Mesodermal cell (in vitro differentiated cells): ENCODE measurements around the gene DPT.

Experiments
- H3K27ac ChIP-seq: 2 replicates; pipeline ENCODE4 v1.7.0; 2013; ENCODE audit warnings: mild to moderate bottlenecking, low read depth, low read length, moderate library complexity; ENCODE audit not compliant: severe bottlenecking
- H3K36me3 ChIP-seq: 2 replicates; pipeline ENCODE4 v1.7.1; 2013; ENCODE audit warnings: mild to moderate bottlenecking, low read length, moderate library complexity; ENCODE audit not compliant: control insufficient read depth, insufficient read depth
- H3K4me1 ChIP-seq: one replicate; pipeline ENCODE4 v1.7.1; 2013; ENCODE audit warnings: mild to moderate bottlenecking, low read length; ENCODE audit not compliant: insufficient read depth, control insufficient read depth, poor library complexity, severe bottlenecking
- H3K4me3 ChIP-seq: 2 replicates; pipeline ENCODE4 v1.7.0; 2013; ENCODE audit warnings: low read length, control low read depth, mild to moderate bottlenecking; ENCODE audit not compliant: insufficient read depth, poor library complexity, severe bottlenecking; ENCODE audit errors: extremely low read depth
- H3K9me3 ChIP-seq: 2 replicates; pipeline ENCODE4 v1.7.1; 2013; ENCODE audit warnings: mild to moderate bottlenecking, low read length, moderate library complexity; ENCODE audit not compliant: control insufficient read depth
- WGBS, 2 experiments: methylation state at CpG; one replicate each; pipeline ENCODE4 v1.1.5; 2013; ENCODE audit warnings: missing lambda C conversion rate in 2 of 2; ENCODE audit not compliant: insufficient coverage in 2 of 2; 5-methylcytosine and 5-hydroxymethylcytosine counted together

The DPT gene

DNA sequence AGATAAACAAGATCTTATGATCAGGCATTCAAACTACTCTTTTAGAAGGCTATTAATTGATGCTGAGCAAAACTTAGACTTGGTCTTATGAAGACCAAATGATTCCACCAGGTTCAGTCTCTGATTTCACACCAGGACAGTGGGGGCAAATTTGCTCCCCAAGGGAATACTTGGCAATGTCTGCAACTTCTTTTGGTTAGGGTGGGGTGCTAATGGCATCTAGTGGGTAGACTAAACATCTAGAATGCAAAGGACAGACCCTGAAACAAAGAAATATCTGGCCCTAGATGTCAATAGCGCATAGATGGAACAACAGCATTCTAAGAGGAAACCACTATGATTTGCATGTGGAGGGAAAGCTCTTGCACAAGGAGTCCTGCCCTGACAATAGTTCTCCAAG lies 30.6 kb downstream of the DPT start:
- no peaks in the 10 kb centered on the region for H3K36me3 ChIP-seq
- WGBS, 2 experiments = 43 to 83% methylated on average over 1 of the region's 1 CpG

DNA sequence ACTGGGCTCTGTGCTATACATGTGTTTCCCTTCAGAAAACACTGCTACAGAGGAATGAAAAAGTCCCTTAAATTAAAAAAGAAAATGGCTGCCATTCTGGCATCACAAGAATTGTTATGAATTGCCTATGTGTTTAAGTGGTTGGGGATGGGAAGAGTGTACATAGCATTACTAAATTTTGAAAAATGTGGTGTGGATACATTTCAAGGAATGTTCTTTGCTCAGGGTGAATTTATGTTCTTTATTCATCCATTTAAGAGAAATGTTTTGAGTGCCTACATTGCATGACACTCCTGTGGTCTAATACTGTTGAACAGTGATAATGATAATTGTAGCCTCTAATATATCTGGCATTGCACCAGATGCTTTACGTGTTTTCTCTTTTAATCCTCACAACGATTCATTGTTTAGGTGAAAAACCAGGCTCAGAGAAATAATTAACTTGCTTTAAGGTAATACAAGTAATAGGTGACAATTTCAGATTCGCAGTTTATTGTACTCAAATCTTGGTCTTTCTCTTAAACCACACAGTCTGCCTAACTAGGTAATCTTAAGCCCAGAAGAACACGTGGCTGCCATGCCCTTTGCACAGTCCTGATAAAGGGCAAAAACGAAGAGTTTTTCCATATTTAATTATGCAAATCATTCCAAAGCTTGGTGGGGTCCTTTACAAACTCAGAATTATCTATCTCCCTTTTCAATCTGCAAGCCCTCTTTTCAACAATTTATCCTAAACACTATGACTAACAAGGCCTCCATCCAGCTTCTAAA lies 31.5 kb downstream of the DPT start:
- H3K4me1 ChIP-seq = no peaks in the 10 kb centered on the region
- no peaks in the 10 kb centered on the region for H3K9me3 ChIP-seq
- WGBS, 2 experiments = 91% methylated on average over 2 to 3 of the region's 5 CpGs
- no peaks in the 10 kb centered on the region for H3K36me3 ChIP-seq
- H3K4me3 ChIP-seq = no peak overlapping the region
- H3K27ac ChIP-seq = no peak overlapping the region

More for the DNA sequence above, 30.6 kb downstream of the DPT start:
- Histone ChIP-seq H3K4me1 (no peaks in the 10 kb centered on the region), H3K4me3 (no peak overlapping the region), H3K9me3 (no peaks in the 10 kb centered on the region), H3K27ac (no peak overlapping the region)

DNA sequence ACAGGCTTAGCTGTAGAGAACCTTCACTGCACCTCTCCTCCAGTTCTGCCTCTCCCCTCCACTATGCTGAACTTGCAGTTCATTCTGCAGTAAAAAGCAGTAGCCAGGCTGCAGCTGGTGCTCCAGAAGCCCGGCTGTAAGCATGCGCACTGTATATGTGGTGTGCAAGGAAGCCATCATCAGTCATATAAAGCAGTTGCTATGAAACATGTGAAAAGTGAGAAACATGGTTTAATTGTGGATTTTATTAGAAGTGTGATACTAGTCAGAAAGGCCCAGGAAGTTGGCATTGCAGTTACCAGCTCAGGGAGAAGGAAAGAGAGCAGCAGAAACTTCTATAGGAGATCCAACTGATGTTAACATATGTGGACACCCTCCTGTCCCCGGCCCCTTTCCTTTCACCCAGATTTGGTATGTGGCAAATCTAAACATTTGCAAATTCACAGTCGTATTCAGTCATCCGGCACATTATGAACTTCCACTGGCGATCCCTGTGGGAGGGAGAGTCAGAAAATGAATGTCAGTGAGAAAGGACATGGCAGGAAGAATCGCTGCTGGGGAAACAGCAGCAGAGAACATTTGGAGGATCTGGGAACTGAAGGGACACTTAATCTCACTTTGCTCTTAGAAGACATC lies 32.8 kb downstream of the DPT start:
- Histone ChIP-seq H3K9me3 (no peaks in the 10 kb centered on the region), H3K4me3 (no peak overlapping the region), H3K36me3 (no peaks in the 10 kb centered on the region), H3K27ac (no peak overlapping the region), H3K4me1 (no peaks in the 10 kb centered on the region)
- 77 to 93% methylated on average over 4 to 7 of the region's 7 CpGs for WGBS, 2 experiments

DNA sequence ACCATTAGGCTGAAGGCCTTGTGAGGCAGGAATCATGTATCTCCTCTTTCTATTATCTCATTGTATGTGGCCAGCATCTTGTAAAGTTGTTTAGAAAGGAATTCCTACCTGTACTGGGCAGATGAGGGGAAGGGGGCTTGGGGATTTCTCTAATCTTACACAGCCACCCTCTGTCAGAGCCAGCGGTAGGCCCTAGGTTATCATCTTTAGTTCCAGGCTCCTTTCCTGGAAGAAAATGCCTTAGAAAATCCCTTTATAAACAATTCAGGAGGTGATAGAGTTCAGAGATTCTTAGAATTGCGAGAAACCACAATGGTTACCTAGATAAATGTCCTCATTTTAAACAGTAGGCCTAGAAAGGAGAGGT lies 35.2 kb downstream of the DPT start:
- no CpG with 5 or more reads among the region's 2 CpGs for WGBS, 2 experiments
- H3K4me1 ChIP-seq = peaks cover 8% of the 10 kb centered on the region
- H3K27ac ChIP-seq = no peak overlapping the region

DNA sequence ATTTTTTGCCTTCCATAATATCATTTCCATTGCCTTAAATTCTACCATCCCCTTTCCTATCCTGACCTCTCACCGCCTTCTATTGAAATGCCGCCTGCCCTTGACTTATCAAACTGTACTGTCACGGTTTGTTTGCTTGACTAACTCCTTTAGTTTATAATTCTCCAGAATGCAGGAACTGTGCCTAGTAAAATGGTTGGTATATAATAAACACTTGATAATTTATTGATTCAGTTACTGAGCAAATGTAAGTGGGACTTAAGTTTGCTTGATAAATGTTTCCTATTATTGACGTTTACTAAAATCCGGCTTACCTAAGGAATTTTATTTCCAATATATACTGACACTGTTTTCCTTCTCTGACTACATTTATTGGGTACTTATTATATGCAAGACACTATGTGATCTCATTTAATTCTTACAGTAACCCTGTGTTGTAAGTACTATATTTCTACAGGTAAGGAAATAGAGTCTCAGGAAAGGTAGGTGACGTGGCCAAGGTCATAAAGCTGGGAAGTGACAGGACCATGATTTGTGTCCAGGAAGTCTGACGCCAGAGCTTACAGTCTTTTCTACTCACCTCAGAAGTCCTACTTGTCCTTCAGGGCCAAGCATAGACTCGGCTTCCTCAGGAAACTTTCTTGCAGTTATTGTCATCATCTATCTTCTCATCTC lies 35.7 kb downstream of the DPT start:
- no peak overlapping the region for H3K4me3 ChIP-seq
- H3K36me3 ChIP-seq = no peaks in the 10 kb centered on the region
- 58 to 88% methylated on average over 2 to 5 of the region's 8 CpGs for WGBS, 2 experiments
- H3K9me3 ChIP-seq = no peaks in the 10 kb centered on the region
- peaks cover 8% of the 10 kb centered on the region for H3K4me1 ChIP-seq
- H3K27ac ChIP-seq = no peak overlapping the region

More for the DNA sequence above, 35.2 kb downstream of the DPT start:
- Histone ChIP-seq H3K9me3 (no peaks in the 10 kb centered on the region), H3K4me3 (no peak overlapping the region), H3K36me3 (no peaks in the 10 kb centered on the region)

DNA sequence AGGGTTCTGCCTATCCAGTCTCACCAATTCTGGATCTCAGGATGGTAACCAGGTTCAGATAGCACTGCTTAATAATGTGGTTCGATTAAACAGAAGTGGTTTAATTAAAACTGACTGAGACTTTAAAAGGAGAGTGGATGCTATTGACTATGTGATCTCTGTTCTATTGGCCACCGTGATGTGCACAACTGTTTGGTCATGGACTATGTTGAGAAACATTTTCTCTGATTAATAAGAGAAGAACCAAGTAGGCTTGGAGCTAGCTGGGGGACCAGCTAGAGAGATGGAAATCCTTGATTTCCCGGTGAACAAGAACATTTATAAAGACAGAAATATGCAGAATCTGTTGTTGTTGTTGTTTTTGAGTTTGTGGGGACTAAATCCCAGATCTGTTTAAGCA lies 36.5 kb downstream of the DPT start:
- 90 to 100% methylated on average over 3 of the region's 3 CpGs for WGBS, 2 experiments
- Histone ChIP-seq H3K4me3 (no peak overlapping the region), H3K4me1 (peaks cover 8% of the 10 kb centered on the region), H3K36me3 (no peaks in the 10 kb centered on the region), H3K27ac (no peak overlapping the region), H3K9me3 (no peaks in the 10 kb centered on the region)

DNA sequence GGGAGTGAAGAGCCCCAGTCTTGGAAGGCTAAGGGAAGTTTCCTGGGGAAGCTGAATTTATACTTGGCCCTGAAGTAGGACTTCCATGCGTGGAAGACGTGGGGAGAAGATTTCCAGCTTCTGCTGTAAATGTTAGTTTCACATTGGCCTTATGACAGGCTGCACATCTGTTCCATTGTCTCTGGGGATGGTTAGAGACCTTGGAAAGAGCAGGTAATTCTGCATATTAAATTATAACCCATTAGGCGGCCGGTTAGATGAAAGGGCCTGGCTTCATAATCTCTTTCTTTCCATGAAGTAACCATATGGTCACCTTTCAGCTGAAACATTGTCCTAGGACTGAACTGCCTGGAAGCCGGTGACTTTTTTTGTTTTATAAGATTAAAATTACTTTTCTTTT lies 37.5 kb downstream of the DPT start:
- WGBS, 2 experiments = 91% methylated on average over 4 of the region's 5 CpGs; no CpG with 5 or more reads in 1 of the 2 experiments
- H3K36me3 ChIP-seq = no peaks in the 10 kb centered on the region
- H3K4me3 ChIP-seq = no peak overlapping the region
- H3K4me1 ChIP-seq = peaks cover 8% of the 10 kb centered on the region
- H3K9me3 ChIP-seq = no peaks in the 10 kb centered on the region
- no peak overlapping the region for H3K27ac ChIP-seq

DNA sequence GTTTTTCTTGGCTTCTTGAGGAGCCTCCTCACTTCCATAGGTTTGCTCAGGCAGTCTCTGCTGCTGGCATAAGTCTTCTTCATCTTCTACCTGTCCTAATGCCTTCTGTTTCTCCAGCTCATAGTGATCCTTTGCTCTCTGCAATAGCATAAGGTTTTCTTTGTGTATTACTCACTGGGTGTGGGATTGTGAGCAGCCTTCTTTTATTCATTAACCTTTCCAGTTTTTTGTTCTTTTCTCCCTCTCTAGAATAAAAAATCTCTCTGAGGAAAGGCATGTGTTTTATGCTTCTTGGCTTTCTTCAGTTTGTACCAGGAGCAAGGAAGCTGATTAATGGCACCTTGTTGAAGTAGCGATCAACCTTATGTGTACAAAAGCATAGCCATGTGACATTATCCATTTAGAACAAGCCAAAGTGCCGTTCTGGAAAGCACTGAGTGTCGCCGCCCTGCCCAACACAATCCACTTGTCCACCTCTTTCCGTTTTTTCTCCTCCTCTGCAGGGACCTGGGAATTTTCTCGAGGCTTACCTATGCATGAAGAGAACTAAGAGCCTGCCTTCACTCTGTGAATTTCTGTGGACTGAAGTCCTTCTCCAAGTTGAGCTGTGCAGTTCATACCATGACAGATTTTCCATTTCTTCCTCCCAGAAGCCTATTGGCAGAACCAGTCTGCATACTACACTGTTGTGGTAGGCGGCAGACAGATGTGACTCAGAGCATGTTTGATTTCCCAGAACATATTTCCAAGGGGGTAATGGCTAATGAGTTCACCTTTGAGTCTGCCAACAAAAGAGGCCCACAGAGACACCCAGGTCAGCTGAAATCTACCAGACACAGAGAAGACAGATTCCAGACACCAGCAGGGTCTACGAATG lies 39.0 kb downstream of the DPT start:
- Histone ChIP-seq H3K27ac (peak overlapping the region; percentile 24), H3K4me1 (peaks cover 8% of the 10 kb centered on the region), H3K9me3 (no peaks in the 10 kb centered on the region), H3K36me3 (no peaks in the 10 kb centered on the region), H3K4me3 (no peak overlapping the region)
- WGBS, 2 experiments = 83 to 93% methylated on average over 7 of the region's 8 CpGs

DNA sequence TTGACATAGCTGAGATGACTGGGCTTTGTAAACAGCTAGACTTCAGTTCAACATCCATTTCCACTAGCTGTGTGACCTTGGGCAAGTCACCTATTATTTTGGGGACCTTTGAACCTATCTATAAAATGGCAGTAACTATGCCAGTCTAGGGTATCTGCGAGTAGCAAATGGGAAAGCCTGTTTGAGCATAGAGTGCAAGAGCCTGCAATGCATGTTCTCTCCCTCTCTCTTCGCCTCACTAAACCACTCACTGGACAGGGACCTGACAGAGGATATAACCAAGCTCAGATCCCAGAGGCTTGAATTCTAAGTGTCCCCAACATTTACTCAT lies 39.7 kb downstream of the DPT start:
- H3K27ac ChIP-seq = no peak overlapping the region
- 86 to 100% methylated on average over 1 to 2 of the region's 2 CpGs for WGBS, 2 experiments

DNA sequence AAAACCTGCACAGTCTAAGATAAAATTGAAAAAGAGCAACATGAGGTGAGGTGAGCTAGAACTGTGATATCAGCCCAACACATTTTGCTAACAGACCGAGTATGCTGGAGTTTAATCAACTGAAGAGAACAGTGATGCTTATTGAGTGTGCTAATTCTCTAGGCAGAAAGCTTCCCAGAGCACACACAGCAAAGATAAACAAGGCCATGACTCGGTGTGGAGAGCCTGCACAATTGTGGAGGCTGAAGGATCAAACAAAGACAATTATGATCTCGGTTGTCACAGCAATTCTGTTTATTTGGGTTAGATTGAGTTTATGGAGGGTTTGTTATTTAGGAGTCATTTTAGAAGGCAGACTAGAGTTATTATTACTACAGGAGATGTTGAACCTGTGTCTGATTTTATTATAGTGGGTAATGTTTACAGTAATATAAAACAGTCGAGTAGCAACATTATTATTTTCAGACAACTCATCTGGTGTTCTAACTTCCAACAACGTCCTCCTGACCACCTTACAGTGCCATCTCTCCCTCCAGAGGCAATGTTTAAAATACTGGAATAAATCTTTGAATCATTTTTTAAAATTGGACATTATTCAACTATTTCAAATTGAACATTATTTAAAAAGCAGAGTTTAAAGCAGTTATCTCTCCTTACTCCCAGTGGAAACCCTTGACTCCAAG lies 40.2 kb downstream of the DPT start:
- H3K27ac ChIP-seq = no peak overlapping the region
- 74 to 89% methylated on average over 2 to 3 of the region's 5 CpGs for WGBS, 2 experiments
- H3K4me3 ChIP-seq = no peak overlapping the region
- H3K9me3 ChIP-seq = no peaks in the 10 kb centered on the region
- H3K36me3 ChIP-seq = no peaks in the 10 kb centered on the region
- H3K4me1 ChIP-seq = peaks cover 8% of the 10 kb centered on the region

More for the DNA sequence above, 39.7 kb downstream of the DPT start:
- Histone ChIP-seq H3K4me1 (peaks cover 8% of the 10 kb centered on the region), H3K36me3 (no peaks in the 10 kb centered on the region), H3K9me3 (no peaks in the 10 kb centered on the region), H3K4me3 (no peak overlapping the region)
